Measurements from ENCODE around the gene FNDC3B.
A peak's percentile ranks its signal among the peaks of the same experiment; 100 is the strongest.

The FNDC3B gene

DNA sequence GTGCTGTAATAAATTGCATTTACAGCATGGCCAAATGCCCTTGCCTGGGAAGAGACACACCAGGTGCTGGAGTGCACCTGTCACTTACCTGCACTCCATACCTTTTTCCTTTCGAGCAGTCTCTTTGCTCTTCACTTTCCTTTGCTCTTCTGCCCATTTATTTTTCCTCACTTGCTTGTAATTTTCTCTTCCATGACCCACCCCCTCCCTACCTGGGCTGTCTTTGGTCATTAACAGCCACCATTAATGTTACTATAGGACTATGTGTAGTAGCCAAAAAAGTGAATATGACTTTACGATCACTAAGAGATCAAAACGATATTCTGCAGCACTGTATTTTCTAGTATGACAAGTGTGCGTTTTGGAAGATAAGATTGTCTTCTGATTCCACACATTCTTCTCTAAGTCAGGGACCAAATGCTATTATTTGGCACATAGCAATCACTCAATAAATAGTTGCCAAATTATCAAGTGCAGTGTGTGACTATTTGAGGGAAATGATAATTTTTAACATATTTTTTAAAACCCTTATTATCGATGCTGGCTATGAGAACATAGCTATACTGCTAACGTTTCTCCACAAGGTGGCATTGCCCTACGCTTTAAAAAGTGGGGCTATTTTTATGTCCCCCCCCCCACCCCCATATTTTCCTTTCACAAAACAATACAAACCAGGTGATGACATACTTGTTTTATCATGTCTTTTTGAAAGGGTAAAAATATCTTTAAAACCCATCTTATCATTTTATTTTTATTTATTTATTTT, 294.5 kb downstream of the FNDC3B start:
- DNase-seq (ENCODE audit: low read depth in 2 of 2) = no peak

DNA sequence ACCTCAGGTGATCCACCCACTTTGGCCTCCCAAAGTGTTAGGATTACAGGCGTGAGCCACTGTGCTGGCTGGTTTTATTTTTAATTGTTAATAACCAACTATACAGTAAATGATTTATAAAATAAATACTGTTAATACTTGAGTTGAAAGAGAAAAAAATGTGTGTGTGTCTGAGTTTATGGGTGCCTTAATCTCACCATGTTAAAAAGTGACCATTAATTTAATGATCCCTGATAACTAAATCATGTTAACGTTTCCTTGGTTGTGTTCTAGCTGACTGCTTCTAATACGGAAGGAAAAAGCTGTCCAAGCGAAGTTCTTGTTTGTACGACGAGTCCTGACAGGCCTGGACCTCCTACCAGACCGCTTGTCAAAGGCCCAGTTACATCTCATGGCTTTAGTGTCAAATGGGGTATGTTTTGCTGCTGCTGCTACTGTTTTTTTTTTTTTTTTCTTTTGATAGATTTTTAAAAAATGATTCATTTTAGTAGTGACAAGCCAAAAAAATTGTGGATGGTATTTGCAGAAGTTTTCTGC, 295.4 kb downstream of the FNDC3B start:
- DNase-seq (ENCODE audit: low read depth in 2 of 2) = no peak

DNA sequence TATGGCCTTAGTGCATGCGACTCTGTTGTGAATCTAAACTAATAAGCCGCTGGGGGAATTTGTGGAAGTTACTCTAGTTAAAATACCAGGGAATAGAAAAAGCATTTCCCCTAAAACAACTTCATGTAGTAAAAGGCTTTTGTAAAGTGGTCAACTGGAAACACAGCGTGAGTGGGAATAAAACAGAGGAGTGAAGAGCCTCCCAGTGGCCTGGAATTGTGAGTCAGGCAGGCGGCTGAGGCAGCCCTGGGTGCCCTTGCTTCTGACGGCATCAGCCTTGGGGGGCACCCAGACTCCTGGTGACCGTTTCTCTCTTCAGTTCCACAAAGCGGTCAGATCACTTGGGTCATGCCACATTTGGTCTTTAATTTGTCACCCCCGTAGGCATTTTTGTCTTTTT, 300.5 kb downstream of the FNDC3B start:
- DNase-seq (ENCODE audit: low read depth in 2 of 2) = no peak

DNA sequence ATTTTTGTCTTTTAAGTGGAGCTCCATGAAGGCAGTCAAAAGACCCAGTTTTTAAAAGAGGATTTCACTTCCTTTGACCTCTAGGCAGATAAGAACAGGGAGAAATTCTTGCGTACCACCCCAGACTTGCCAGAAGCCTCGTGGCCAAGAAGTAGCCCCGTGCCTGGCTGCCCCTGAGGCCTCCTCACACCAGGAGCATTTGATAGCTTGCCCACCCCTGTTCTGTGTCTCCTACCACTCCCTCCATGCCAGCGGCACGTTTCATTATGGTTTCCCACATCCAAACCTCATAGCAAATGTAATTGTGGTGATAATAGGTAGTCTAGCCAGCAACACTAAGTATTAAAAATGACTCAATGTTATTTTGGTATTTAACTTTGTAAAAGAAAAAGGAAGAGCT, 301.2 kb downstream of the FNDC3B start:
- no peak for DNase-seq (ENCODE audit: low read depth in 2 of 2)

DNA sequence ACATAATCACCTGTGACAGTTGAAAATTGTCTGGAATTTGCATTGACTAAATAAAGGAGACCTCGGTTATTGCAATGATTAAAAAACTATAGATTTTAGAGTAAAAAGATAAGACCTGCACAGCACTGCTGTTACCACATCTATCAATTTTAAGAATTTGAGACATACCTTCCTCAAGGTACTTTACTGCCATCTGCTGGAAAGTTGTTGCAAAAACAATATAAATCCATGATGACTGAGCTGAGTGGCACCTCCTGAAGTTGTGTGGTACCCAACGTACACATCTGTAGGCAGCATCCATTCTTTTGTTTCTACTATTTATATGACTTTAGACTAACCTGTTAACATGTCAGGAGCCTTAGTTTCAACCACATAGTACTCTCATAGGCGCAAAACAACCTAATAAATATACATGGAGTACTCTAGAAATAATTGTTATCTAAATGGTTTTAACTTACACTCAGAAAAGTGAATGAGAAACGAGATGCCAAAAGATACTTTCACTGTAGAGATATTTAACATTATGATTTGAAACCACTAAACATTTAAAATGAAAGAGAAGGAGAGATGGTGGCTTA, 302.2 kb downstream of the FNDC3B start:
- DNase-seq (ENCODE audit: low read depth in 2 of 2) = peak in 1 of 2 donors; percentile 2

DNA sequence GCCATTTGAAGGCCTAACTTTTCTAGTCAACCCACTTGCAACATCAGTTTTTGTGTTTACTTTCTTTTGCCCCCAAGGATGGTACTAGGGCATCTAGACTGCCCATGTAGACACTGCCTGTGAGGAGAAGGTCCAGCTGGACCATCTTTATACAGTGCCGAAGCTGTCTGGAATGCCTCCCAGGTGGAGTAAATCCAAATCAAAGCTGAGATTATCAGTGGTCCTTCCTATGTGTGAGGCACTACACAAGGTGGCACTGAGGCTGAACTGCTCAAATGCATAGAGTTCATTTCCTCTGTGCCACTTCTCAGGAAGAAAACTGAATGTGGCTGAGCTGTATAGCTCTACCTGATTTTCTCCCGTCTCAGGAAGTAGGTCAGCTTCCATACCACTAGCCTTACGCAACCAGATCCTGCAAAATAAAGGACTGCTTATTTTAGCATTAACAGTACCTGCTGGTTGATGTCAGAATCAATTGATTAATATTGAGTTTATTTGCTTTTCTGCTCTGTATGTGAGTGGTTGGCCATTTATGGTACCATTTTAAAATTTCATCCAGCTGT, 302.8 kb downstream of the FNDC3B start:
- no peak for DNase-seq (ENCODE audit: low read depth in 2 of 2)

DNA sequence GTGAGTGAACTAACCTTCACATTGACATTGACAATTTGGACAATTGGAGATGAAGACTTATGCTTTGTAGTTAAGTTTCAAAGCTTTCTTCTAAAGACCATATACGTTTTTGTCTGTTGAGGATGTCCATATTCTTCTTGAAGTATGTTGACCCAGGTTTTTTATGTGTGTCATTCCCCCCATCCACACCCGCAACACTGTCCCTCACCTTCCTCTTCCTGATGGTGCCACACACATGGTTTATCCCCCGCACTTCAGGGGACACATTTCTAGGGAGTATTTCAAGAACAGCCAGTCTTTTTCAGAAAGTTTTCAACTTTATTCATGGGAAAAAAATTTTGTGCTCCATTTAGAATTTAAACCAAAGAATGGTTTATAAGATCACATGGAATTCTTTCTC, 303.7 kb downstream of the FNDC3B start:
- DNase-seq (ENCODE audit: low read depth in 2 of 2) = no peak

DNA sequence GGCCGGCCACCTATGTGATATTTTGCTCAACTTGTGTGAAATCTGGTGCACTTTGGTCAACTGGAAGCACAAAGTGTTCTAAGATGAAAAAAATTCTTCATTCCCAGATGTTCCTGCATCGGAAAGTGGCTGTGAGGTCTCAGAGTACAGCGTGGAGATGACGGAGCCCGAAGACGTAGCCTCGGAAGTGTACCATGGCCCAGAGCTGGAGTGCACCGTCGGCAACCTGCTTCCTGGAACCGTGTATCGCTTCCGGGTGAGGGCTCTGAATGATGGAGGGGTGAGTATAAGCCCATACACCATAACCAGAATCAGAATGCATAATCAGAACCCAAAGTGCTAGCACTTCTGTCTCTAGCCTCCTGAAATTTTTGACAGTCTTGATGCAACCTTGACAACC, 304.6 kb downstream of the FNDC3B start:
- no peak for DNase-seq (ENCODE audit: low read depth in 2 of 2)

DNA sequence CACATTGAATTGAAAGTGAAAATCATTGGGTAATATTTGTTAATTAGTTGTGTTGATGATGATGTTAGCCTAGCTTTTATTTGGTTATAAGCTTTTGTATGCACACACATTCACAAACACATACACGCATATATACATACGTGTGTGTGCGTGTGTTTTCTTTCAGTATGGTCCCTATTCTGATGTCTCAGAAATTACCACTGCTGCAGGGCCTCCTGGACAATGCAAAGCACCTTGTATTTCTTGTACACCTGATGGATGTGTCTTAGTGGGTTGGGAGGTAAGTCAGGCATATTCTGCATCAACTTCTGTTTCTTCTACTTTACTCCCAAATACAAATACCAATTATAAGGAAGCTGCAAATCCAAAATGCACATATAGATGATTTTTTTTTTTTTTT, 306.8 kb downstream of the FNDC3B start:
- DNase-seq (ENCODE audit: low read depth in 2 of 2) = no peak

DNA sequence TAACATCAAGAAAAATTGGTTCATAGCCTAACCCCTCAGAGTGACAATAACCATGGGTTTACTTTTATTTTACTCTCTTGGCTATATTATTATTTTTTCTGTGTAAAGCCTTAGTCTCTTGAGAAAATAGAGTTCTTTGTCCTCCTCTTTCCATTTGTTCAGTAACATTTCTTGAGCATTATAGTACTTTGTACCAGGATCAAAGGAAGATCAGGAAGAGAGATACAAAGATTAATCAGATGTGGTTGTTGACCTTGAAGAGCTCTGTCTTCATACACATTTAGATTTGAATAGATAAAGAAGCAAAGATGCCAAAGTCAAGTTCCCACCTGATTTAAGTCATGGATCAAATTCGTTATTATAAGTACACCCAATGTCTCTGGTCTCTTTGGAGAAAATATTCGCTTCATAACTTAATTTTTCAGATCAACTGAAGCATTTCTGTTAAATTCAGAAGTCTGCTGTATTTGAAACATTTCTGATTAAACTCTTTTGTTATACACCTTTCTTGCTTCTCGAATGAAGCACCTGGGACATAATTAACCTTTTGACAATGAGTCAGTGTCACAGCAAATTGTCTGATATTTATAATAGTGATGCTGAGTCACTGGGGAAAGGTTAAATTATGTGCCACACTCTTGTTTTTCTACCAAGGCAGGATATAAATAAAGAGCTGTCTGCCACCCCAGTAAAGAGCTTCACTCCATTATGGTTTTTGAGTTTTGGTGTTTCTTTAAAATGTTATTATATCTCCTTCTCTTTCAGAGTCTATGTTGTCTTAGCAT, 308.7 kb downstream of the FNDC3B start:
- no peak for DNase-seq (ENCODE audit: low read depth in 2 of 2)

DNA sequence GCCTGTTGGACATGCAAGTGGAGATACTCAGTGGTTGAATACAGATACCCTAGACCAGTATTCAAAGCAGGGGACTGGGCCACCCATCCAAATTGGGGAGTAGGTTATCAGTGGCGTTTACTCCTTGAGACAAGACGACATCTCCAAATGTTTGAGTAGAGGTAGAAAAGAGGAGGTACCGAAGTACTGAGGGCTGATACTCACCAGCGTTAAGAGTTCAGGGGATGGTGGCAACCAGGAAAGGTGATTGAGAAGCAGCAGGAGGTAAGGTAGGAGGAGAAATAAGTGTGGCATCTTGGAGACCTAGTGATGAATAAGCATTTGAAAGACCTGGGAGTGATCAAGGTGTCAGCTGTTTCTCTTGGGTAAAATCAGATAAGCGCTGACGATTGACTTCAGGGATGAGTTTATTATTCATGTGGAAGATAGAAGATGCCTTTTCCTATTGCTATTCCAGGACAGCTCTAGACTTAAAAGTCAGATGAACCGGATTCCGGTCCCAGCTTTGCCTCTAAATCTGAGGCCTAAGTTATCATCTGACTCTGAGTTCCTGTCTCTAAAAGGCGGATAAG, 312.6 kb downstream of the FNDC3B start:
- DNase-seq (ENCODE audit: low read depth in 2 of 2) = no peak

DNA sequence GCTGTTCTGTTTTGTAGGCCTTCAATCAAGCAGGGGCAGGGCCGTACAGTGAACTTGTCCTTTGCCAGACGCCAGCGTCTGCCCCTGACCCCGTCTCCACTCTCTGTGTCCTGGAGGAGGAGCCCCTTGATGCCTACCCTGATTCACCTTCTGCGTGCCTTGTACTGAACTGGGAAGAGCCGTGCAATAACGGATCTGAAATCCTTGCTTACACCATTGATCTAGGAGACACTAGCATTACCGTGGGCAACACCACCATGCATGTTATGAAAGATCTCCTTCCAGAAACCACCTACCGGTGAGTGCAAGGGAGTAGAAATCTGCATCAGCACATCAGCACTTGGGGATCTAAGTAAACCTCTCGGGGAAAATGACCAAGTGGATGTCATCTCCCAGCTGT, 313.4 kb downstream of the FNDC3B start:
- no peak for DNase-seq (ENCODE audit: low read depth in 2 of 2)

DNA sequence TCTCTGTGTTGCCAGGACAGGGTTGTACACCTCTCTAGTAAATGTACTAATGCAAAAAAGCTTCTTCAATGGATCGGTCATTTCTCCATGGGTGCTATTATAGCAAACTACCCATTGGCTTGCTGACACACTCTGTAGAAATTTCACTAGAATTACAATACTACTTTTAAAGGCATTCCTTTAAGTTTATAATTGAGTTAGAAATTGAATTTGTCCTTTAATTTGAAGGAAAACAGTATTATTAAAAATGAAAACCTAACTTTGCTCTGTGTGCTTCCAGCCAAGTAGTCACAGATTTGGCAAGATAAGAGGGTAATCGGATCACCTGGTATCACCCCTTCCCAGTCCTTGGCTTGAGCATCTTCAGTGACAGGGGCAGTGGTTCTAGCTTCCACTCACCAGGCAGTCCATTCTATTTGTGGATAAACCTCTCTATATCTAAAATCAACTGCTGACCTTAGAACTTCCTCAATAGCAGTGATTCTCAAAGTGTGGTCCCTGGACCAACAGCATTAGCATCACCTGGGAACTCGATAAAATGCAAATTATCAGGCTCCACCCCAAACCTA, 315.6 kb downstream of the FNDC3B start:
- no peak for DNase-seq (ENCODE audit: low read depth in 2 of 2)

DNA sequence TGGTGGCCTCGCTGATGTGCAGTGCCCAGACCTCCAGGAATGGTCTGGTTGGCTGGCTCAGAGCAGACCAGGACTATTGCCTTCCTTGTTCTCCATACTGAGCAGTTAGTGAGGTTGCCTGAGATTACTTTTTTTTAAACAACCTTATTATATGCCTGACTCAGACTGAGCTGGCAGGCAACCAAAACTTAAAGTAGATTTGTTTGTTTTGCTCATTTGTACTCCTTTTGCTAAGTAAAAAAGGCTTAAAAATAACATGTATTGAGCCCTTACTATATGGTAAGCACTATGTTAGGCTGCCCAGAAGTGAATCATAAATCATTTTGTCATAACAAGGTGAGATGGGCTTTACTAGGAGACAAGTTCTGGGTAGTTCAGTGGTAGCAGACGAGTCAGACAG, 316.5 kb downstream of the FNDC3B start:
- DNase-seq (ENCODE audit: low read depth in 2 of 2) = no peak

DNA sequence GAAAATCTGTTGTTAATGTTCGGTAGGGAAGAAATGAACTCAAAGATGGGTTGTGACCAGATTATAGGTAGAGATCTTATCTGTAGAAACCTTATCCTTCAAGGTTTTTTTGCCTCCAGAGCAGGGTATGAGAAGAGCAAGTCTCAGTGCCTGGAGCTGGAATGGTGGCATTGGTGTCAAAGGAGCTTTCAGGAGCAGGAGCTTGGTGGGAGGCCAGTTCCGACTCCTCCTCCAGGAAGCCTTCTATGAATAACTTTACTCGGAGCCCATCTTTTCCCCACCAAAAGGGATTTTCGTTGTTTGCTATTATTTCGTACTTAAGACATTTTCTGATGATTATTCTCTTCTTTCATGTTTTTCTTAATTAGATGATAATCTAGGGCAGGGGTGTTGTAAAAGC, 317.0 kb downstream of the FNDC3B start:
- no peak for DNase-seq (ENCODE audit: low read depth in 2 of 2)

DNA sequence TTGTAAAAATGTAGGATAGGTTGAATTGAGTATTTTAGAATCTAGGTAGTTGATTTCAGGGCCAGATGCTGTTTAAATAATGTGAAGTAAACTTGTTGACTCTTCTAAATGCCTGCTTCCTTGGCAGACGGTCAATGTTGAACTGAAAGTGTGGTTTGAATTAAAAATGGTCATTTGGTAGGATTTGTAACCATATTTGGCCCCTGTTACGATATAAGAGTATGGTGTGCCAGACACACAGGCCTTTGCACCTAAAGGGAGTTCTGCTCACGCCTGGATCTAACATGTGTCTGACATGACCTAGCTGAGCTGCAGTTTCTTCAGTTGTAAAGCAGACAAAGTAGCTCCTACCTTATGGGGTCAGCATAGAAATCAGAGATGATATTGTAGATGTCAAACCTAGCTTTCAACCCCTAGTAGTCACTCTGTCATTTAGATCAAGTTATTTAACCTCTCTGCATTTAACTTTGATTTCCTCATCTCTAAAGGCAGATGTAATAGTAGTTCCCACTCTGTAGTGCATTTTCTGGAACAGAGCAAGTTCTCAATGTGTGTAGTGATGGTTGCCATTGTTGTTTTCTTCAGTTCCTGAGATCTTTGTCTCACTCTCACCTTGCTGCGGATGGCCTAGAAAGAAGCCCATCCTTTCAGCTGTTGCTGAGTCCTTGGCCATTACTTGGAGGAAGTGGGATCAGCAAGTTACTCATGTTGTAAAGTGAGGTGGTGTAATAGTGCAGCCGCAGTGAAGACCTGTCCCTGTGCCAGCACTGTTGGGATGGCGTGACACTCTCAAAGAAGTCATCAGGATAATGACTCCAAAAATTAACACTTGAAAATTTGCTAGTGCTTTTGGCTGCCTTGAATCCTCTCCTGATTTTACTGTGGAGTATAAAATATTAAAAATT, 318.7 kb downstream of the FNDC3B start:
- DNase-seq (ENCODE audit: low read depth in 2 of 2) = no peak

DNA sequence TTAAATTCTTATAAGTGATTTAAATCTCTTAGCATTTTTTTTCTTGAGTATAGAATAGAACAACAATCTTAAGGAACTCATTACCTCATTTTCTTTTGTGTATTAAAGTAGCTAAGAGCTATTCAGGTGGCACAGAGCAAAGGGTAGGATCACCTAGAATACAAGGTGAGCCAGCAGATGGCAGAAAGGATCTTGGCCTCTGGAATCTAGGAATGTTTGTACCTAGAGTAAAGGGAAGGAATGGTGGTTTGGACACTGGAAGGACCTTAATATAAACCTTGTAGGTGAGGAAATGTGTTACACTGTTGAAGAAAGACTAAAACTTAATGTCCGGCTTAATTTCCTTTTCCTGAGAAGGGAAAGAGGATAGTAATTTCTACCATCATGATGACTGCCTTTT, 319.9 kb downstream of the FNDC3B start:
- DNase-seq (ENCODE audit: low read depth in 2 of 2) = no peak

DNA sequence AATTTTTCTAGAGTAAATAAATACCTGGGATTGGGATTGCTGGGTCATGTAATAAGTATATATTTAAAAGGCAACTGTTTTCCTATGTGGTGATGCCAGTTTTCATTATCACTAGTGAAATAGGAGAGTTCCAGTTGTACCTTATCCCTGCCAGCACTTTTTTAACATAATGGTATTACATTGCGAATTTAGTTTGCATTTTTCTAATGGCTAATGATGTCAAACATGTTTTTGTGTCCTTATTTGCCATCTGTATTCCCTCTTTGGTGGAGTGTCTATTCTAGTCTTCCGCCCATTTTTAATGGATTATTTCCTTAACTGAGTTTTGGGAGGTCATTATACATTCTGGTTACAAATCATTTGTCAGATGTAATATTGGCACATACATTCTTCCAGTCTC, 320.6 kb downstream of the FNDC3B start:
- no peak for DNase-seq (ENCODE audit: low read depth in 2 of 2)

DNA sequence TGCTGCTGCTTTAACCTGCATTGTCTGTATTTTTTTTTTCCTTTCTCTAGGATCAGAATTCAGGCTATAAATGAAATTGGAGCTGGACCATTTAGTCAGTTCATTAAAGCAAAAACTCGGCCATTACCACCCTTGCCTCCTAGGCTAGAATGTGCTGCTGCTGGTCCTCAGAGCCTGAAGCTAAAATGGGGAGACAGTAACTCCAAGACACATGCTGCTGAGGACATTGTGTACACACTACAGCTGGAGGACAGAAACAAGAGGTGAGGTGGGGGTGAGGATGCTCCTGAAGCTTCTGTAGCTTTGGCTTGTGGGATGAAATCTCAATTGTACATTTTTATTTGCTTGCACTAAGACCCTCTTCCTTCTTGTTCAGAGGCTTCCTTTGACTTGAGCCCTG, 323.2 kb downstream of the FNDC3B start:
- no peak for DNase-seq (ENCODE audit: low read depth in 2 of 2)

DNA sequence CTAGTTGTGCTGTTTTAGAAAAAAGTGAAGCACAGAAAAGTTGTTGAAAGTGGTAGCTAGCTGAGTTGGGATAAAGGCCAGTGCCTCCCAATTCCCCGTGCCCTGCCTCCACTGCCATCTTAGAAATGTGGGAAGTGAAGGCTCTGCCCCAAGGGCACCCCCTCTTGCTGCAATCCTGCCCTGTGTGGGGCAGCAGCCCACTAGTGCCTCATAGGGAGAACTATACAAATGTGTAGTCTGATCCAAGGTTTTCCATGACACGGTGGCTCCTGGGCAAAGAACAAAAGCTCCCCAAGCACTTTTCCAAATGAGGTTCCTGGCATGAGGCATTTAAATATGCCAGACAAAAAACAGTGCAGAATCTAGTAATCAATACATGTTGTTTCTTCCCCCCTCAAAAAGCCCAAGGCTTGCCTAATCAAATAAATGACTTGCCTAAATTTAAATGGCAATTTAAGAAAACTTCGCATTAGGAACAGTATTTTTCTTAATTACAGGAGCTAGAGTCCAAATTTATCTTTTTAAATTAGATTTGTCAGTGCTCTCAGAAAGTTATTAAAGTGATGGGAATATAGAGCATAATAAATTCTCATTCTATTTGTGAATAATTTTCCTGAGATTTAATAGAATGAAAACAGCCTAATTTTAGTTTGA, 325.1 kb downstream of the FNDC3B start:
- DNase-seq (ENCODE audit: low read depth in 2 of 2) = no peak

Measured in stimulated activated CD4-positive, alpha-beta T cell treated with anti-CD3 and anti-CD28 coated beads, Interleukin-15, amount 100 ng/mL, for 48 hours (primary cell).